ENCODE measurements around the gene NR2E3. TPM values are rescaled to one million over a fixed set of nuclear protein-coding genes. Genes with fewer than 3 reads are reported as not detected.

The NR2E3 gene
- total and polyA plus RNA-seq, 2 of the 4 experiments (the other 2 are of a cell fraction), result under 0.01 to 0.29 TPM

- Histone ChIP-seq H2AK5ac (ENCODE audit: low read depth, low read length) (no peak overlapping the region), H3K23ac (ENCODE audit: low read depth, low read length) (no peak overlapping the region), H3K36me3 (ENCODE audit: control insufficient read depth, insufficient read depth, low read length) (peaks cover 30% of the 10 kb centered on the region), H4K20me1 (ENCODE audit: insufficient read depth, low read length) (no peaks in the 10 kb centered on the region), H4K8ac (ENCODE audit: low read depth in 2 of 2, low read length in 2 of 2) (no peak overlapping the region), H3K56ac (ENCODE audit: extremely low read depth, insufficient read depth, low read length) (no peak overlapping the region), H2BK5ac (ENCODE audit: low read depth, low read length, poor library complexity, severe bottlenecking) (no peak overlapping the region), H3K4ac (ENCODE audit: low read depth, low read length) (no peak overlapping the region), H2AFZ (replicated peaks; ENCODE audit: low read length, poor library complexity) (no peak overlapping the region), H3K14ac (replicated peaks; ENCODE audit: low read depth, low read length) (no peak overlapping the region), H3K79me1 (ENCODE audit: low read depth in 1 of 2, low read length in 2 of 2) (no peaks in the 10 kb centered on the region), H3K18ac (ENCODE audit: low read depth, low read length) (no peak overlapping the region), H3K27ac (ENCODE audit: insufficient read depth, low read length) (no peak overlapping the region), H3K9me1 (ENCODE audit: insufficient read depth, low read length) (no peaks in the 10 kb centered on the region; the same call in 1 of the 2 replicates), H2BK15ac (ENCODE audit: low read depth, low read length) (no peak overlapping the region), H4K91ac (ENCODE audit: insufficient read depth, low read depth, low read length) (no peak overlapping the region), H3K27me3 (ENCODE audit: control insufficient read depth, insufficient read depth, low read length) (no peaks in the 10 kb centered on the region), H3K9ac (ENCODE audit: low read depth, low read length) (no peak overlapping the region), H3K4me3 (ENCODE audit: insufficient read depth, low read depth, low read length) (no peak overlapping the region), H3K4me2 (ENCODE audit: low read depth, low read length) (no peak overlapping the region), H4K5ac (ENCODE audit: low read depth, low read length) (no peak overlapping the region), H2BK20ac (ENCODE audit: low read depth, low read length) (no peak overlapping the region), H2BK120ac (ENCODE audit: low read depth, low read length) (no peak overlapping the region), H3K4me1 (ENCODE audit: control insufficient read depth, insufficient read depth, low read length) (0 out of 2 replicates have a peak, but pooled peaks cover 1% of the 10 kb centered on the region), H3K9me3 (ENCODE audit: control insufficient read depth, insufficient read depth, low read length) (peaks cover 35% of the 10 kb centered on the region), H2AK9ac (replicated peaks; ENCODE audit: low read depth, low read length, poor library complexity) (no peak overlapping the region)
- ChIA-PET POLR2A (ENCODE audit: unreplicated experiment) (no interaction called here), CTCF (no interaction called here)
- no peak for DNase-seq
- ATAC-seq (ENCODE audit: low read depth), result no peak
- dilution Hi-C loops (cut with HindIII; ENCODE audit: low sequenced_read_pairs, unreplicated experiment), result no loop called here
- in situ Hi-C loops (cut with MboI; ENCODE audit: low sequenced_read_pairs), result no loop called here
- WGBS, 2 experiments (ENCODE audit: extremely low coverage in 2 of 2, insufficient read length in 1 of 2), result 86% methylated on average over 1 of the region's 5 CpGs; no CpG with 5 or more reads in 1 of the 2 experiments
- intact Hi-C loops (cut with micrococcal nuclease), result no loop called here
- no TSS peak for BruUV-seq (replicated peaks)
- TF ChIP-seq MXI1 (IDR thresholded peaks at IDR 0.05; ENCODE audit: borderline replicate concordance, low read depth, low read length), result no peak
- TF ChIP-seq NFE2L2 (IDR thresholded peaks at IDR 0.05; ENCODE audit: low read depth, low read length), result no peak
- no peak for TF ChIP-seq CHD1 (IDR thresholded peaks at IDR 0.05; ENCODE audit: low read depth, low read length)
- no peak for TF ChIP-seq FOS (IDR thresholded peaks at IDR 0.05; ENCODE audit: low read depth, low read length)
- no peak for TF ChIP-seq SMC3 (IDR thresholded peaks at IDR 0.05; ENCODE audit: low read depth, low read length)
- TF ChIP-seq RCOR1 (IDR thresholded peaks at IDR 0.05; ENCODE audit: insufficient replicate concordance, low read length), result no peak
- no peak for TF ChIP-seq USF2 (IDR thresholded peaks at IDR 0.05; ENCODE audit: low read depth, low read length)
- TF ChIP-seq RFX5 (IDR thresholded peaks at IDR 0.05; ENCODE audit: low read depth, low read length), result no peak
- no peak for TF ChIP-seq MAZ (IDR thresholded peaks at IDR 0.05; ENCODE audit: borderline replicate concordance, low read depth, low read length)
- no peak for TF ChIP-seq CEBPB (IDR thresholded peaks at IDR 0.05; ENCODE audit: low read depth, low read length)
- TF ChIP-seq POLR2A (IDR thresholded peaks at IDR 0.05; ENCODE audit: low read depth, low read length), result no peak
- no peak for TF ChIP-seq RAD21 (IDR thresholded peaks at IDR 0.05; ENCODE audit: low read length)
- no peak for TF ChIP-seq CTCF (conservative IDR thresholded peaks at IDR 0.05; ENCODE audit: low read depth, low read length)
- TF ChIP-seq MAFK (IDR thresholded peaks at IDR 0.05; ENCODE audit: low read depth, low read length), result no peak
- TF ChIP-seq BHLHE40 (IDR thresholded peaks at IDR 0.05; ENCODE audit: low read depth, low read length), result no peak
- TF ChIP-seq ELK1 (IDR thresholded peaks at IDR 0.05; ENCODE audit: borderline replicate concordance, low read depth, low read length), result no peak
Measured at GRCh38 chr15:71821547-71822129, 11.3 kb downstream of the NR2E3 start.
